ENCODE data around the gene ZNF197. TPM values are rescaled to one million over a fixed set of nuclear protein-coding genes. Genes with fewer than 3 reads are reported as not detected.

The ZNF197 gene
- total and polyA plus RNA-seq, 2 of the 4 experiments (the other 2 are of a cell fraction) = 5.0 to 14.9 TPM

DNA sequence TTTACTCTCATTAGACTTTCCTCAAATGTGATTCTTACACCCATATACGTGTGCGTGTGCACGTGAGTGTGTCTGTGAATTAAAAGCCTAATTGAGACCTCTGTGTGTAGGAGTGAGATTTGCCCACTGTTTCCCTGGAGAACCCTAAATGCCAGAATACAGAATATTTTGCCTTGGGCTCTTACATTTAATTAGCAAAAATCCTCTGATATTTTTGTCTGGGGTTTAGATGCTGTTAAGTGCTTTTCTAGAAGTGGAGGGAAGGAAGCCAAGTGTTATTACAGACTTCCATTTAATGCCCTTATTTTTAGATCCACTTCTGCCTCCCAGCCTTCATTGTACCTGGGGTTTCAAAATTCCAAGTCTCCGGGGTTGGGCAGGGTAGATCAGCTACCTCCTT is 41.5 kb downstream of the ZNF197 start:
- no peak overlapping the region for H3K56ac ChIP-seq (ENCODE audit: extremely low read depth, insufficient read depth, low read length)
- H3K18ac ChIP-seq (ENCODE audit: low read depth, low read length) = no peak overlapping the region
- H2AK5ac ChIP-seq (ENCODE audit: low read depth, low read length) = no peak overlapping the region
- ChIA-PET POLR2A (ENCODE audit: unreplicated experiment) (no interaction called here), CTCF (no interaction called here)
- H4K20me1 ChIP-seq (ENCODE audit: insufficient read depth, low read length) = no peaks in the 10 kb centered on the region
- H3K4me2 ChIP-seq (ENCODE audit: low read depth, low read length) = no peak overlapping the region
- no peak overlapping the region for H4K91ac ChIP-seq (ENCODE audit: insufficient read depth, low read depth, low read length)
- no peak overlapping the region for H2BK120ac ChIP-seq (ENCODE audit: low read depth, low read length)
- H3K27me3 ChIP-seq (ENCODE audit: control insufficient read depth, insufficient read depth, low read length) = no peaks in the 10 kb centered on the region
- no peak overlapping the region for H4K8ac ChIP-seq (ENCODE audit: low read depth in 2 of 2, low read length in 2 of 2)
- no peak overlapping the region for H3K23ac ChIP-seq (ENCODE audit: low read depth, low read length)
- peaks cover under 1 to 5% of the 10 kb centered on the region in 2 experiments; a peak in 2 of 4 replicates for H3K79me1 ChIP-seq (ENCODE audit: low read depth in 1 of 2, low read length in 2 of 2)
- H3K4ac ChIP-seq (ENCODE audit: low read depth, low read length) = no peak overlapping the region
- WGBS, 2 experiments (ENCODE audit: extremely low coverage in 2 of 2, insufficient read length in 1 of 2) = no CpG with 5 or more reads among the region's 4 CpGs
- DNase-seq = no peak
- H2AK9ac ChIP-seq (replicated peaks; ENCODE audit: low read depth, low read length, poor library complexity) = no peak overlapping the region
- no peak overlapping the region for H4K5ac ChIP-seq (ENCODE audit: low read depth, low read length)
- H3K4me3 ChIP-seq (ENCODE audit: insufficient read depth, low read depth, low read length) = no peak overlapping the region
- no peak overlapping the region for H2BK5ac ChIP-seq (ENCODE audit: low read depth, low read length, poor library complexity, severe bottlenecking)
- dilution Hi-C loops (cut with HindIII; ENCODE audit: low sequenced_read_pairs, unreplicated experiment) (no loop called here), in situ Hi-C loops (cut with MboI; ENCODE audit: low sequenced_read_pairs) (no loop called here), intact Hi-C loops (cut with micrococcal nuclease) (no loop called here)
- no peaks in the 10 kb centered on the region for H3K9me3 ChIP-seq (ENCODE audit: control insufficient read depth, insufficient read depth, low read length)
- no peak overlapping the region for H3K27ac ChIP-seq (ENCODE audit: insufficient read depth, low read length)
- no peak overlapping the region for H2BK20ac ChIP-seq (ENCODE audit: low read depth, low read length)
- H3K14ac ChIP-seq (replicated peaks; ENCODE audit: low read depth, low read length) = no peak overlapping the region
- H3K4me1 ChIP-seq (ENCODE audit: control insufficient read depth, insufficient read depth, low read length) = no peaks in the 10 kb centered on the region
- peaks cover under 1% of the 10 kb centered on the region for H3K36me3 ChIP-seq (ENCODE audit: control insufficient read depth, insufficient read depth, low read length)
- ATAC-seq (ENCODE audit: low read depth) = no peak
- no peak overlapping the region for H2BK15ac ChIP-seq (ENCODE audit: low read depth, low read length)
- no peak overlapping the region for H2AFZ ChIP-seq (replicated peaks; ENCODE audit: low read length, poor library complexity)
- no peak for TF ChIP-seq MAFK (IDR thresholded peaks at IDR 0.05; ENCODE audit: low read depth, low read length)
- TF ChIP-seq, protein P1, sequence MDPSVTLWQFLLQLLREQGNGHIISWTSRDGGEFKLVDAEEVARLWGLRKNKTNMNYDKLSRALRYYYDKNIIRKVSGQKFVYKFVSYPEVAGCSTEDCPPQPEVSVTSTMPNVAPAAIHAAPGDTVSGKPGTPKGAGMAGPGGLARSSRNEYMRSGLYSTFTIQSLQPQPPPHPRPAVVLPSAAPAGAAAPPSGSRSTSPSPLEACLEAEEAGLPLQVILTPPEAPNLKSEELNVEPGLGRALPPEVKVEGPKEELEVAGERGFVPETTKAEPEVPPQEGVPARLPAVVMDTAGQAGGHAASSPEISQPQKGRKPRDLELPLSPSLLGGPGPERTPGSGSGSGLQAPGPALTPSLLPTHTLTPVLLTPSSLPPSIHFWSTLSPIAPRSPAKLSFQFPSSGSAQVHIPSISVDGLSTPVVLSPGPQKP (IDR thresholded peaks at IDR 0.05; ENCODE audit: borderline replicate concordance, low read depth, low read length) = no peak
- no peak for TF ChIP-seq NFE2L2 (IDR thresholded peaks at IDR 0.05; ENCODE audit: low read depth, low read length)
- TF ChIP-seq, protein P2, sequence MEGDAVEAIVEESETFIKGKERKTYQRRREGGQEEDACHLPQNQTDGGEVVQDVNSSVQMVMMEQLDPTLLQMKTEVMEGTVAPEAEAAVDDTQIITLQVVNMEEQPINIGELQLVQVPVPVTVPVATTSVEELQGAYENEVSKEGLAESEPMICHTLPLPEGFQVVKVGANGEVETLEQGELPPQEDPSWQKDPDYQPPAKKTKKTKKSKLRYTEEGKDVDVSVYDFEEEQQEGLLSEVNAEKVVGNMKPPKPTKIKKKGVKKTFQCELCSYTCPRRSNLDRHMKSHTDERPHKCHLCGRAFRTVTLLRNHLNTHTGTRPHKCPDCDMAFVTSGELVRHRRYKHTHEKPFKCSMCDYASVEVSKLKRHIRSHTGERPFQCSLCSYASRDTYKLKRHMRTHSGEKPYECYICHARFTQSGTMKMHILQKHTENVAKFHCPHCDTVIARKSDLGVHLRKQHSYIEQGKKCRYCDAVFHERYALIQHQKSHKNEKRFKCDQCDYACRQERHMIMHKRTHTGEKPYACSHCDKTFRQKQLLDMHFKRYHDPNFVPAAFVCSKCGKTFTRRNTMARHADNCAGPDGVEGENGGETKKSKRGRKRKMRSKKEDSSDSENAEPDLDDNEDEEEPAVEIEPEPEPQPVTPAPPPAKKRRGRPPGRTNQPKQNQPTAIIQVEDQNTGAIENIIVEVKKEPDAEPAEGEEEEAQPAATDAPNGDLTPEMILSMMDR (conservative IDR thresholded peaks at IDR 0.05; ENCODE audit: low read depth, low read length) = no peak
- TF ChIP-seq SMC3 (IDR thresholded peaks at IDR 0.05; ENCODE audit: low read depth, low read length) = no peak
- TF ChIP-seq CEBPB (IDR thresholded peaks at IDR 0.05; ENCODE audit: low read depth, low read length) = no peak
- TF ChIP-seq, protein P3, sequence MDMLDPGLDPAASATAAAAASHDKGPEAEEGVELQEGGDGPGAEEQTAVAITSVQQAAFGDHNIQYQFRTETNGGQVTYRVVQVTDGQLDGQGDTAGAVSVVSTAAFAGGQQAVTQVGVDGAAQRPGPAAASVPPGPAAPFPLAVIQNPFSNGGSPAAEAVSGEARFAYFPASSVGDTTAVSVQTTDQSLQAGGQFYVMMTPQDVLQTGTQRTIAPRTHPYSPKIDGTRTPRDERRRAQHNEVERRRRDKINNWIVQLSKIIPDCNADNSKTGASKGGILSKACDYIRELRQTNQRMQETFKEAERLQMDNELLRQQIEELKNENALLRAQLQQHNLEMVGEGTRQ (IDR thresholded peaks at IDR 0.05; ENCODE audit: low read depth, low read length) = no peak
- TF ChIP-seq POLR2A (IDR thresholded peaks at IDR 0.05; ENCODE audit: low read depth, low read length) = no peak
- TF ChIP-seq MXI1 (IDR thresholded peaks at IDR 0.05; ENCODE audit: borderline replicate concordance, low read depth, low read length) = no peak
- TF ChIP-seq FOS (IDR thresholded peaks at IDR 0.05; ENCODE audit: low read depth, low read length) = no peak
- TF ChIP-seq RFX5 (IDR thresholded peaks at IDR 0.05; ENCODE audit: low read depth, low read length) = no peak
- BruUV-seq (replicated peaks) = no TSS peak
- no peak overlapping the region for H3K9ac ChIP-seq (ENCODE audit: low read depth, low read length)
- no peaks in the 10 kb centered on the region for H3K9me1 ChIP-seq (ENCODE audit: insufficient read depth, low read length)
